ENCODE results near the gene MAPK8IP1. TPM values are rescaled to one million over a fixed set of nuclear protein-coding genes. Genes with fewer than 3 reads are reported as not detected.

The MAPK8IP1 gene
- polyA plus RNA-seq, 1 donor from 2014 or later, result 58.8 TPM

- Histone ChIP-seq H3K36me3 (ENCODE audit: insufficient read depth, low read length) (no peaks in the 10 kb centered on the region), H3K4me3 (ENCODE audit: low read length) (no peak overlapping the region)
These were observed 13.8 kb upstream of the MAPK8IP1 start for GRCh38 chr11:45871638-45872037.

GRCh38 chr11:45872651-45873356 is 12.6 kb upstream of the MAPK8IP1 start:
- Histone ChIP-seq H3K36me3 (ENCODE audit: insufficient read depth, low read length) (no peaks in the 10 kb centered on the region), H4K20me1 (ENCODE audit: insufficient read depth) (no peaks in the 10 kb centered on the region), H3K79me2 (replicated peaks; ENCODE audit: insufficient read depth, low read length) (no peaks in the 10 kb centered on the region), H3K27ac (ENCODE audit: low read length) (peak overlapping the region; percentile 38), H3K9ac (ENCODE audit: low read length) (peak overlapping the region; percentile 13), H3K4me2 (ENCODE audit: low read length) (no peak overlapping the region), H3K4me3 (ENCODE audit: low read length) (no peak overlapping the region), H3F3A (ENCODE audit: insufficient read depth, low read length, poor library complexity, severe bottlenecking) (no peaks in the 10 kb centered on the region), H2AFZ (ENCODE audit: low read depth, low read length) (no peak overlapping the region), H3K9me3 (ENCODE audit: low read length) (no peaks in the 10 kb centered on the region), H3K9me2 (ENCODE audit: insufficient read depth, low read length) (no peaks in the 10 kb centered on the region), H3K27me3 (ENCODE audit: insufficient read depth, low read depth, low read length) (no peaks in the 10 kb centered on the region)
- TF ChIP-seq REST (IDR thresholded peaks at IDR 0.05; ENCODE audit: borderline replicate concordance), result no peak
- TF ChIP-seq TAF1 (IDR thresholded peaks at IDR 0.05; ENCODE audit: low read depth), result no peak
- no peak for TF ChIP-seq POLR2AphosphoS5 (IDR thresholded peaks at IDR 0.05)
- TF ChIP-seq CTCF (IDR thresholded peaks at IDR 0.05; ENCODE audit: poor library complexity, severe bottlenecking), result peak; percentile 87
- peak; percentile 85 for TF ChIP-seq RAD21 (conservative IDR thresholded peaks at IDR 0.05)

More at GRCh38 chr11:45871638-45872037, 13.8 kb upstream of the MAPK8IP1 start:
- no peaks in the 10 kb centered on the region for H3K9me3 ChIP-seq (ENCODE audit: low read length)
- no peak overlapping the region for H2AFZ ChIP-seq (ENCODE audit: low read depth, low read length)
- no peak overlapping the region for H3K4me2 ChIP-seq (ENCODE audit: low read length)
- H3K9ac ChIP-seq (ENCODE audit: low read length), result no peak overlapping the region
- H3F3A ChIP-seq (ENCODE audit: insufficient read depth, low read length, poor library complexity, severe bottlenecking), result no peaks in the 10 kb centered on the region
- no peaks in the 10 kb centered on the region for H3K27me3 ChIP-seq (ENCODE audit: insufficient read depth, low read depth, low read length)
- no peaks in the 10 kb centered on the region for H3K9me2 ChIP-seq (ENCODE audit: insufficient read depth, low read length)
- H3K79me2 ChIP-seq (replicated peaks; ENCODE audit: insufficient read depth, low read length), result no peaks in the 10 kb centered on the region
- no peak for TF ChIP-seq MXI1 (conservative IDR thresholded peaks at IDR 0.05; ENCODE audit: poor library complexity, severe bottlenecking)
- TF ChIP-seq RAD21 (conservative IDR thresholded peaks at IDR 0.05), result no peak
- TF ChIP-seq REST (IDR thresholded peaks at IDR 0.05; ENCODE audit: borderline replicate concordance), result no peak
- no peak for TF ChIP-seq SMC3 (conservative IDR thresholded peaks at IDR 0.05; ENCODE audit: poor library complexity)
- no peak for TF ChIP-seq TAF1 (IDR thresholded peaks at IDR 0.05; ENCODE audit: low read depth)
- TF ChIP-seq EZH2 (IDR thresholded peaks at IDR 0.05; ENCODE audit: borderline replicate concordance, insufficient read depth, low read length, poor library complexity, severe bottlenecking), result no peak
- TF ChIP-seq POLR2AphosphoS5 (IDR thresholded peaks at IDR 0.05), result no peak
- TF ChIP-seq CTCF (IDR thresholded peaks at IDR 0.05; ENCODE audit: poor library complexity, severe bottlenecking), result no peak
- TF ChIP-seq EP300 (conservative IDR thresholded peaks at IDR 0.05; ENCODE audit: poor library complexity, severe bottlenecking), result no peak
- no peaks in the 10 kb centered on the region for H4K20me1 ChIP-seq (ENCODE audit: insufficient read depth)
- no peak overlapping the region for H3K27ac ChIP-seq (ENCODE audit: low read length)
